A172 (cell line): Measurements from ENCODE around the gene CHKA. TPM values are rescaled to one million over a fixed set of nuclear protein-coding genes. Genes with fewer than 3 reads are reported as not detected.

Source experiments
- DNase-seq: peaks from one replicate; pipeline ENCODE4 v3.0.0-alpha.2; 2015; ENCODE audit warnings: low spot score
- total RNA-seq: library from RNA; depleted of rRNA; stranded (reverse); fragments of >200 nt; shearing (Covaris generic); gene quantifications from 2 replicates; pipeline ENCODE4 v1.2.3, GENCODE V29; 2014; rRNA removed

CHKA gene
- total RNA-seq, 1 experiment from 2014 or later = 26.9 TPM

DNA sequence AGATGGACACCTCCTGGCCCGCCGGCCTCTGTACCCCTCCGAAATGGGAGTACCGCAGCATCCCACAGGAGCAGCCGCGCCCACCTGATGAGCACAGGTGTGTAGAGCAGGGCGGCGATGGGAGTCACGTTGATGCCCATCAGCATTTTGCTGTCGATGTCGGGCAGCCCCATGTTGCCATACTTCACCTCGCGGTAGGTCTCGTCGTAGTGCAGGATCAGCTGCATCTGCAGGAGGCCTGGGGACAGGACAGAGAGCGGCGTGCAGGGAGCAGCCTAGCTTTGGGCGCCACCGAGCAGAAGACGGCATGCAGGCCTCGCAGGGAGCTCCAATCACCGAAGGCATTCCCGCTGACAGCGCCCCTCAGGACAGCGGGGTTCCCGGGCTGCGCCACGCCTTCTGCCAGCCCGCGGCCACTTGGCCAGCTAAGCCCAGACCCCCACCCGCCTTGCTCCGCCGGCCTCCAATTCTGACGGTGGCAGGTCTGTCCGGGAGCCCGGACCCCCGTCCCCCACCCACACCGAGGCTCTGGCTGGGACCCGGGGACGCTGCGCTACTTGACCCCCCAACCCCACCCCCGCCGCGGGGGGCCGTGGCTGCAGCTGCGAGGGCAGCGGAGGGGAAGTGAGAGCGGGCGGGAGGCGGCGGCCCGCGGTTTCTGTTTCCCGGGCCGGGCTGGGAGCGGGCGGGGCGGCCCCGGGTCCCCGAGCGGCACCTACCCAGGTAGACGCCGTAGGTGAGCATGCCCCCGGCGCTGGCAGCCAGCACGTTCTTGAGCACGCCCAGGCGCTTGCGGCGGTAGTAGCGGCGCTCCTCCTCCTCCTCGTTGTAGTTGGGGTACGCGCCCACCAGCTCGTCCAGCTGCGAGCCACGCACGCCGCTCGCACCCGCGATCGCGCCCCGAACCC is 118.0 kb downstream of the CHKA start:
- DNase-seq = no peak

Other genes with a start within 250 kb of the CHKA start
- 22.1 and 34.3 TPM in 2 replicates for gene UNC93B1, start 117.3 kb downstream of the CHKA start, total RNA-seq
- gene ALDH3B1, start 111.1 kb downstream of the CHKA start, total RNA-seq = 54.0 and 64.8 TPM in 2 replicates
- 255 and 310 TPM in 2 replicates for gene NDUFS8, start 90.7 kb downstream of the CHKA start, total RNA-seq
- 149 and 167 TPM in 2 replicates for gene TCIRG1, start 82.4 kb downstream of the CHKA start, total RNA-seq
- 16.7 and 19.1 TPM in 2 replicates for gene KMT5B, start 91.9 kb upstream of the CHKA start, total RNA-seq
- 52.4 and 55.5 TPM in 2 replicates for gene C11orf24, start 150.6 kb upstream of the CHKA start, total RNA-seq
- 13.2 and 13.7 TPM in 2 replicates for gene LRP5, start 191.2 kb upstream of the CHKA start, total RNA-seq